A673 (cell line): ENCODE data around the gene SOD3.

Experiments
- EZH2 ChIP-seq: fragments of 200-600 bp; sonication (generic); IDR thresholded peaks from 2 replicates; pipeline ENCODE4 v1.6.1; 2017; ENCODE audit warnings: borderline replicate concordance, low read depth, mild to moderate bottlenecking, mixed read lengths, antibody characterized with exemption, low read length; ENCODE audit not compliant: poor library complexity, severe bottlenecking
- TF ChIP-seq, protein P1 (sequence below): fragments of 300-800, 200-600 bp; sonication (generic); conservative IDR thresholded peaks from 2 replicates; pipeline ENCODE4 v1.5.1; 2017; ENCODE audit warnings: low read depth, mild to moderate bottlenecking, antibody characterized with exemption, low read length, moderate library complexity, mixed read lengths

GRCh38 chr4:24799544-24800324 lies 4.4 kb downstream of the SOD3 start:
- TF ChIP-seq EZH2: peak; percentile 10
- TF ChIP-seq, protein P1, sequence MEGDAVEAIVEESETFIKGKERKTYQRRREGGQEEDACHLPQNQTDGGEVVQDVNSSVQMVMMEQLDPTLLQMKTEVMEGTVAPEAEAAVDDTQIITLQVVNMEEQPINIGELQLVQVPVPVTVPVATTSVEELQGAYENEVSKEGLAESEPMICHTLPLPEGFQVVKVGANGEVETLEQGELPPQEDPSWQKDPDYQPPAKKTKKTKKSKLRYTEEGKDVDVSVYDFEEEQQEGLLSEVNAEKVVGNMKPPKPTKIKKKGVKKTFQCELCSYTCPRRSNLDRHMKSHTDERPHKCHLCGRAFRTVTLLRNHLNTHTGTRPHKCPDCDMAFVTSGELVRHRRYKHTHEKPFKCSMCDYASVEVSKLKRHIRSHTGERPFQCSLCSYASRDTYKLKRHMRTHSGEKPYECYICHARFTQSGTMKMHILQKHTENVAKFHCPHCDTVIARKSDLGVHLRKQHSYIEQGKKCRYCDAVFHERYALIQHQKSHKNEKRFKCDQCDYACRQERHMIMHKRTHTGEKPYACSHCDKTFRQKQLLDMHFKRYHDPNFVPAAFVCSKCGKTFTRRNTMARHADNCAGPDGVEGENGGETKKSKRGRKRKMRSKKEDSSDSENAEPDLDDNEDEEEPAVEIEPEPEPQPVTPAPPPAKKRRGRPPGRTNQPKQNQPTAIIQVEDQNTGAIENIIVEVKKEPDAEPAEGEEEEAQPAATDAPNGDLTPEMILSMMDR: no peak
